Duodenal mucosa (tissue), 2 donors: Measurements from ENCODE around the gene TIMM23.

Source experiments
- H3K27ac ChIP-seq: one replicate; pipeline ENCODE4 v1.7.0; 2013; ENCODE audit warnings: low read depth, low read length
- H3K27me3 ChIP-seq, 2 donors: one replicate each; pipeline ENCODE4 v1.7.0; 2013; ENCODE audit warnings: low read length in 2 of 2, control low read depth in 1 of 2; ENCODE audit not compliant: insufficient read depth in 2 of 2, control insufficient read depth in 1 of 2
- H3K36me3 ChIP-seq, 2 donors: one replicate each; pipeline ENCODE4 v1.7.0; 2013; ENCODE audit warnings: low read length in 2 of 2, control low read depth in 1 of 2; ENCODE audit not compliant: insufficient read depth in 2 of 2, control insufficient read depth in 1 of 2
- H3K4me1 ChIP-seq, 2 donors: one replicate each; pipeline ENCODE4 v1.7.0; 2013; ENCODE audit warnings: low read length in 2 of 2, control low read depth in 1 of 2; ENCODE audit not compliant: insufficient read depth in 2 of 2, control insufficient read depth in 1 of 2
- H3K4me3 ChIP-seq, 2 donors: one replicate each; pipeline ENCODE4 v1.7.0; 2013; ENCODE audit warnings: low read length in 2 of 2, low read depth in 1 of 2
- H3K9ac ChIP-seq, 2 donors: one replicate each; pipeline ENCODE4 v1.7.0; 2013; ENCODE audit warnings: low read length in 2 of 2, low read depth in 1 of 2
- H3K9me3 ChIP-seq, 2 donors: one replicate each; pipeline ENCODE4 v1.7.0; 2013; ENCODE audit warnings: low read length in 2 of 2, control low read depth in 1 of 2; ENCODE audit not compliant: control insufficient read depth in 1 of 2

TIMM23 gene

GRCh38 chr10:46050941-46051623, 78.8 kb downstream of the TIMM23 start:
- no peaks in the 10 kb centered on the region for H3K9me3 ChIP-seq
- H3K27ac ChIP-seq, result no peak overlapping the region
- no peaks in the 10 kb centered on the region for H3K36me3 ChIP-seq
- H3K4me3 ChIP-seq, result no peak overlapping the region
- peaks cover 5 to 8% of the 10 kb centered on the region in 2 donors for H3K4me1 ChIP-seq
- H3K9ac ChIP-seq, result no peak overlapping the region
- H3K27me3 ChIP-seq, result peaks cover 2 to 8% of the 10 kb centered on the region in 2 donors

- no peak overlapping the region for H3K4me3 ChIP-seq
- no peak overlapping the region for H3K27ac ChIP-seq
- H3K27me3 ChIP-seq, result peaks cover 2 to 8% of the 10 kb centered on the region in 2 donors
- H3K36me3 ChIP-seq, result no peaks in the 10 kb centered on the region
- peaks cover 0 to 5% of the 10 kb centered on the region in 2 donors for H3K9me3 ChIP-seq
- no peak overlapping the region for H3K9ac ChIP-seq
- no peaks in the 10 kb centered on the region for H3K4me1 ChIP-seq
Measured at GRCh38 chr10:46052057-46052790, 79.9 kb downstream of the TIMM23 start.

- Histone ChIP-seq H3K4me1 (no peaks in the 10 kb centered on the region), H3K27ac (no peak overlapping the region), H3K4me3 (no peak overlapping the region), H3K9me3 (peaks cover 0 to 5% of the 10 kb centered on the region in 2 donors), H3K36me3 (no peaks in the 10 kb centered on the region), H3K9ac (no peak overlapping the region), H3K27me3 (peaks cover 1 to 2% of the 10 kb centered on the region in 2 donors)
Measured at GRCh38 chr10:46052791-46053375, 80.6 kb downstream of the TIMM23 start.
